Mesenchymal stem cell (in vitro differentiated cells and primary cell): ENCODE data around the gene STX2.

ENCODE experiments used
- DNase-seq: peaks from one replicate; pipeline ENCODE4 v3.0.0-alpha.2; 2013
- H2AFZ ChIP-seq: one replicate; pipeline ENCODE4 v1.6.1; 2013; ENCODE audit warnings: low read depth, mild to moderate bottlenecking, control low read depth, inconsistent platforms, low read length, moderate library complexity
- H2AK5ac ChIP-seq: 2 replicates; pipeline ENCODE4 v1.6.1; 2013; ENCODE audit warnings: low read length, moderate library complexity, mild to moderate bottlenecking, inconsistent platforms; ENCODE audit not compliant: severe bottlenecking
- H2BK120ac ChIP-seq: one replicate; pipeline ENCODE4 v1.6.1; 2013; ENCODE audit warnings: low read depth, mild to moderate bottlenecking, inconsistent platforms, low read length, moderate library complexity
- H2BK12ac ChIP-seq, 2 experiments: one replicate each; pipeline ENCODE4 v1.6.1; 2013; ENCODE audit warnings: inconsistent platforms in 2 of 2, low read length in 2 of 2, mild to moderate bottlenecking in 2 of 2, moderate library complexity in 2 of 2, control low read depth in 1 of 2
- H2BK15ac ChIP-seq: one replicate; pipeline ENCODE4 v1.6.1; 2013; ENCODE audit warnings: mild to moderate bottlenecking, low read depth, inconsistent platforms; ENCODE audit not compliant: poor library complexity, severe bottlenecking
- H2BK5ac ChIP-seq: 2 replicates; pipeline ENCODE4 v1.6.1; 2013; ENCODE audit warnings: low read depth, mild to moderate bottlenecking, low read length, control low read depth, inconsistent platforms; ENCODE audit not compliant: poor library complexity, severe bottlenecking
- H3K14ac ChIP-seq, 2 experiments: one replicate each; pipeline ENCODE4 v1.6.1; 2013; ENCODE audit warnings: inconsistent platforms in 2 of 2, low read length in 2 of 2, control low read depth in 1 of 2, mild to moderate bottlenecking in 1 of 2, moderate library complexity in 1 of 2
- H3K18ac ChIP-seq, 2 experiments: one replicate each; pipeline ENCODE4 v1.6.1; 2013; ENCODE audit warnings: inconsistent platforms in 2 of 2, low read length in 2 of 2, control low read depth in 1 of 2, low read depth in 1 of 2, mild to moderate bottlenecking in 1 of 2
- H3K23ac ChIP-seq, 2 experiments: one replicate each; pipeline ENCODE4 v1.6.1; 2013; ENCODE audit warnings: inconsistent platforms in 2 of 2, low read length in 2 of 2, mild to moderate bottlenecking in 2 of 2, moderate library complexity in 2 of 2, control low read depth in 1 of 2
- H3K27ac ChIP-seq: 2 replicates; pipeline ENCODE4 v1.5.1; 2013; ENCODE audit warnings: mild to moderate bottlenecking, moderate library complexity, low read length, control low read depth, inconsistent platforms; ENCODE audit not compliant: poor library complexity, severe bottlenecking
- H3K27me3 ChIP-seq, 2 experiments: 2 replicates each; pipeline versions ENCODE4 v1.6.1 to v1.7.0; 2013; ENCODE audit warnings: low read length in 2 of 2, mild to moderate bottlenecking in 2 of 2, moderate library complexity in 2 of 2, control low read depth in 1 of 2, inconsistent platforms in 1 of 2; ENCODE audit not compliant: control insufficient read depth in 1 of 2, insufficient read depth in 1 of 2
- H3K36me3 ChIP-seq, 2 experiments: 2 replicates each; pipeline versions ENCODE4 v1.6.1 to v1.7.0; 2013; ENCODE audit warnings: low read length in 2 of 2, control low read depth in 1 of 2, inconsistent platforms in 1 of 2, low read depth in 1 of 2, mild to moderate bottlenecking in 1 of 2; ENCODE audit not compliant: insufficient read depth in 2 of 2, control insufficient read depth in 1 of 2
- H3K4ac ChIP-seq, 2 experiments: one replicate each; pipeline ENCODE4 v1.6.1; 2013; ENCODE audit warnings: inconsistent platforms in 2 of 2, low read length in 2 of 2, mild to moderate bottlenecking in 2 of 2, moderate library complexity in 2 of 2, control low read depth in 1 of 2, low read depth in 1 of 2
- H3K4me1 ChIP-seq: 2 replicates; pipeline ENCODE4 v1.6.1; 2013; ENCODE audit warnings: low read depth, low read length, control low read depth; ENCODE audit not compliant: control insufficient read depth, insufficient read depth
- H3K4me2 ChIP-seq: 2 replicates; pipeline ENCODE4 v1.6.1; 2013; ENCODE audit warnings: low read length, mild to moderate bottlenecking, inconsistent platforms; ENCODE audit not compliant: poor library complexity, severe bottlenecking
- H3K4me3 ChIP-seq, 2 experiments: 2 replicates each; pipeline versions ENCODE4 v1.5.1 to v1.7.0; 2013; ENCODE audit warnings: low read length in 2 of 2, mild to moderate bottlenecking in 2 of 2, control low read depth in 1 of 2, low read depth in 1 of 2; ENCODE audit not compliant: insufficient read depth in 1 of 2
- H3K79me1 ChIP-seq: replicated peaks from 2 replicates; pipeline ENCODE4 v1.6.1; 2013; ENCODE audit warnings: mild to moderate bottlenecking, control low read depth, low read length, inconsistent platforms; ENCODE audit not compliant: poor library complexity, severe bottlenecking
- H3K9ac ChIP-seq: 2 replicates; pipeline ENCODE4 v1.7.0; 2013; ENCODE audit warnings: mild to moderate bottlenecking, low read length, moderate library complexity
- H3K9me3 ChIP-seq: 2 replicates; pipeline ENCODE4 v1.7.0; 2013; ENCODE audit warnings: mild to moderate bottlenecking, low read length; ENCODE audit not compliant: control insufficient read depth
- H4K8ac ChIP-seq: one replicate; pipeline ENCODE4 v1.6.1; 2013; ENCODE audit warnings: inconsistent platforms, mild to moderate bottlenecking, low read length, moderate library complexity
- H4K91ac ChIP-seq: one replicate; pipeline ENCODE4 v1.6.1; 2013; ENCODE audit warnings: mild to moderate bottlenecking, low read length, inconsistent platforms
- WGBS: methylation state at CpG from one replicate; pipeline ENCODE4 v1.1.7; 2013; ENCODE audit warnings: mixed read lengths; 5-methylcytosine and 5-hydroxymethylcytosine counted together

STX2 gene

DNA sequence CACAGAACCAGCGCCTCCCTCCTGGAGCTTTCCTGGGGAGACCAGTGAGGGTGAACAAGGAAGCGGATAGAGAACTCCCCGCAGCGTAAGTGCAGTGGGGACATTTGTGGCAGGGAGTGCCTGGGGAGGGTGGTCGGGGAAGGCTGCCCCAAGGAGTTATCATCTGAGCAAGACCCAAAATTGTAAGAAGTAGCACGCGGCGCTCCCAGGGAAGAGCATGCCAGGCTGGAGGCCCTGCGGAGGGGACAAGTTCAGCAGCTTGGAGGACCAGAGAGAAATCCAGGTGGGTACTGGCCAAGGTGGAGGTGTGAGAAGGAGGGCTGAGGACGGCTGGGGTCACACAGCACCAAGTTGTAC lies 76.8 kb downstream of the STX2 start:
- Histone ChIP-seq H2BK12ac (no peak overlapping the region), H2AK5ac (no peak overlapping the region), H3K4me3 (no peak overlapping the region), H4K8ac (no peak overlapping the region), H3K4me2 (no peak overlapping the region), H3K18ac (no peak overlapping the region), H4K91ac (no peak overlapping the region), H2BK120ac (no peak overlapping the region), H3K79me1 (no peaks in the 10 kb centered on the region), H3K9me3 (no peaks in the 10 kb centered on the region), H2BK15ac (no peak overlapping the region), H3K27ac (no peak overlapping the region), H2AFZ (no peak overlapping the region), H3K36me3 (peaks cover 0 to 4% of the 10 kb centered on the region in 2 experiments), H3K14ac (no peak overlapping the region), H2BK5ac (no peak overlapping the region), H3K23ac (no peak overlapping the region), H3K4me1 (peaks cover 3% of the 10 kb centered on the region), H3K4ac (no peak overlapping the region), H3K9ac (no peak overlapping the region), H3K27me3 (peaks cover 0 to 19% of the 10 kb centered on the region in 2 experiments)
- WGBS: 66% methylated on average over 10 of the region's 10 CpGs
- DNase-seq: no peak

DNA sequence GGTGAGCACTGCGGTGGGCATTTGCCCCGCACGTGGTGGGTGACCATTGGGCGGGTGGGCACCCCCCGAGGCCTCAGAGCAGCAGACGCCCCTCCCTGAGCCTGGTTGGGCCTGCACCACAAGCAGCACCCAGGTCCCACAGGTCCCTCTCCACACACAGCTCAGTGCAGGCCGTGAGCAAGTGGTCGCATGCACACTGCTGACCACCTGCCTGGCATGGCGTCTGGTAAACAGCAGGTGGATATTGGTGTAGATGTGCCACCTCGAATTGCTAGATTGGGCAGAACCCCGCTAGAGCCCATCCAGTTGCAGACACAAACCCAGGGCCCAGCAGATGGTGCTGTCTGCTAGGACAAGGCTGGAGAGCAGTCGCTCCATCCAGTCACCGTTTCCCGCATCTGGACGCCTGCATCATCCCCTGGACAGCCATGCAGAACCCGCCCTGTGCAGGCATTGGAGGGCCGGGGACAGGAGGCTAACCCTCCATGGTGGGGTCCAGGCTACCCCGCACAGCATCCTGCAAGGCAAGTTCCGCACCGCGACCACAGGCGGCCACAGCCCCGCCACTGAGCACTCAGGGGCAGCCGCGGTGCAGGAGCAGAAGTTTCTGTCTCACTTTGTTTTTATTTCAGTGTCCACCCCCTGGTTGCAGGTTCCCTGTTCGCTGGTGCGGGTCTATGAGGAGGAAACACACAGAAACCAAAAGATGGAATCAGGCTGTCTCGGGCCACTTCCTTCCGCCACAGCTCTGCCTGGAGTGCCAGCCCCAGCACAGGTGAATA lies 77.3 kb downstream of the STX2 start:
- Histone ChIP-seq H3K23ac (no peak overlapping the region), H3K36me3 (peaks cover 0 to 4% of the 10 kb centered on the region in 2 experiments), H2AFZ (no peak overlapping the region), H2BK15ac (no peak overlapping the region), H3K27me3 (peaks cover 0 to 19% of the 10 kb centered on the region in 2 experiments), H3K4me3 (no peak overlapping the region), H3K14ac (no peak overlapping the region), H4K8ac (no peak overlapping the region), H2BK120ac (no peak overlapping the region), H3K27ac (no peak overlapping the region), H3K9me3 (no peaks in the 10 kb centered on the region), H2BK12ac (no peak overlapping the region), H3K79me1 (no peaks in the 10 kb centered on the region), H2AK5ac (no peak overlapping the region), H4K91ac (no peak overlapping the region), H2BK5ac (no peak overlapping the region), H3K4me1 (peaks cover 3% of the 10 kb centered on the region), H3K4ac (no peak overlapping the region), H3K9ac (no peak overlapping the region), H3K4me2 (no peak overlapping the region), H3K18ac (no peak overlapping the region)
- 50% methylated on average over 29 of the region's 29 CpGs for WGBS
- peak; percentile 29 for DNase-seq

DNA sequence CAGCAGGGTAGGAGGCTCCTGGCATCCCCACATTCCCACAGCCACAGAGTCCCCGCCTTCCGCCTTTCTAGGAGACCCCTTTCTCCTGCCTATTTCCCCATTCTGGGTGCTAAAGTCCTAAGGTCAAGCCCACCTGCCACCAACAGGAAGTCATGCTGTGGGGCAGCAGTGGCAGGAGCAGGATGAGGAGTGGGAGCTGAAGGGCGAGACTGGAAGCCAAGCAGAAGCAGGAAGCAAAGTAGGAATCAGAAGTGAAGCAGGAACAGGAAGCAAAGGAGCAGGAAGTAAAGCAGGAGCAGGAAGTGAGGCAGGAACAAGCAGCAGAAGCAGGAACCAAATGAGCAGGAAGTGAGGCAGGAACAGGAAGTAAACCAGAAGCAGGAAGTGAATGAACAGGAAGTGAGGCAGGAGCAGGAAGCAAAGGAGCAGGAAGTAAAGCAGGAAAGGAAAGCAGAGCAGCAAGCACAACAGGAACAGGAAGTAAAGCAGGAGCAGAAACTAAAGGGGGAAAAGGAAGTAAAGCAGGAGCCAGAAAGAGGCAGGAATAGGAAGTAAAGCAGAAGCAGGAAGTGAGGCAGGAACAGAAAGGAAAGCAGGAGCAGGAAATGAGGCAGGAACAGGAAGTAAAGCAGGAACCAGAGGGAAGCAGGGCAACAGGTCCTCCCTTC lies 84.7 kb downstream of the STX2 start:
- Histone ChIP-seq H2BK12ac (no peak overlapping the region), H3K18ac (no peak overlapping the region), H3K4me3 (no peak overlapping the region), H3K4me2 (no peak overlapping the region), H2AK5ac (no peak overlapping the region), H3K27me3 (peaks cover 0 to 20% of the 10 kb centered on the region in 2 experiments), H3K23ac (no peak overlapping the region), H4K8ac (no peak overlapping the region), H3K4me1 (no peaks in the 10 kb centered on the region), H2BK5ac (no peak overlapping the region), H2AFZ (no peak overlapping the region), H2BK120ac (no peak overlapping the region), H3K4ac (no peak overlapping the region), H3K9me3 (peaks cover 3% of the 10 kb centered on the region), H3K79me1 (no peaks in the 10 kb centered on the region), H3K36me3 (no peaks in the 10 kb centered on the region), H3K9ac (no peak overlapping the region), H3K14ac (no peak overlapping the region), H3K27ac (no peak overlapping the region), H2BK15ac (no peak overlapping the region), H4K91ac (no peak overlapping the region)
- WGBS: 84% methylated on average over 3 of the region's 3 CpGs
- DNase-seq: no peak

DNA sequence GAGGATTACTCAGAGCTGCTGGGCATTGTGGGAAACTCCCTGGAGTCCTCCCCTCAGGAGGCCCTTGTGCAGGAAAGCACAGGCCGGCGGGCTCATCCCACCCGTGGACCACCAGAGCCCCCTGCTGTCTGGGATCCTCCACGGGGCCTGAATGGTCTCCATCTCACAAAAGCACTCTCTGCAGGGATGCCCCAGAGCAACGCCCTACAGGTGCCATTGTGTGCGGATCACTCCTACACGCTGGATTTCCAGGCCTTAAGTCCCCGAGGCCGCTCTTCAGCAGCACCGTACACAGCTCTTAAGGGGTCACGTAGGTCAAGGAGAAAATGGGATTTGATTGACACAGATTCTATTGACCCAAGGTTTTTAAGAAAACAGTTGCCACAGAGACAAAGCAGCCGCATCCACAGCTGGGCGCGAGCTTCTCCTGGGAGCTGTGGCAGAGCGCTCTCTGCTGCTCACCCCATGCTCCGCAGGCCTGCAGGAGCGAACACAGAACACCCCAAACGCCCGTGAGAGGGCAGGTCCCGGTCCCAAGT lies 86.3 kb downstream of the STX2 start:
- H3K4me1 ChIP-seq: peaks cover 2% of the 10 kb centered on the region
- 53% methylated on average over 20 of the region's 20 CpGs for WGBS
- no peak for DNase-seq

More for the DNA sequence above, 86.3 kb downstream of the STX2 start:
- H3K27ac ChIP-seq: no peak overlapping the region
- no peaks in the 10 kb centered on the region for H3K79me1 ChIP-seq
- H3K14ac ChIP-seq: no peak overlapping the region
- no peak overlapping the region for H3K9ac ChIP-seq
- H2AK5ac ChIP-seq: no peak overlapping the region
- no peak overlapping the region for H2BK12ac ChIP-seq
- H3K23ac ChIP-seq: no peak overlapping the region
- no peak overlapping the region for H2AFZ ChIP-seq
- H3K9me3 ChIP-seq: peaks cover 3% of the 10 kb centered on the region
- H3K18ac ChIP-seq: no peak overlapping the region
- no peak overlapping the region for H2BK120ac ChIP-seq
- H4K8ac ChIP-seq: no peak overlapping the region
- no peak overlapping the region for H2BK5ac ChIP-seq
- H4K91ac ChIP-seq: no peak overlapping the region
- peaks cover 0 to 27% of the 10 kb centered on the region in 2 experiments for H3K27me3 ChIP-seq
- no peak overlapping the region for H2BK15ac ChIP-seq
- no peak overlapping the region for H3K4ac ChIP-seq
- H3K4me3 ChIP-seq: no peak overlapping the region
- H3K4me2 ChIP-seq: no peak overlapping the region
- no peaks in the 10 kb centered on the region for H3K36me3 ChIP-seq
